Transverse colon (tissue), 4 donors: ENCODE data around the gene UBR7. TPM values are rescaled to one million over a fixed set of nuclear protein-coding genes. Genes with fewer than 3 reads are reported as not detected.

Source experiments
- DNase-seq: peaks from one replicate; pipeline ENCODE4 v3.0.0-alpha.2; 2019
- H3K27ac ChIP-seq, 4 donors: fragments of 200-600 bp; sonication (generic); 2 replicates each; pipeline ENCODE4 v1.5.1; 2016 to 2018; ENCODE audit warnings: inconsistent platforms in 4 of 4
- H3K27me3 ChIP-seq: fragments of 200-600 bp; sonication (generic); 2 replicates; pipeline ENCODE4 v1.5.1; 2017; ENCODE audit warnings: inconsistent platforms
- H3K36me3 ChIP-seq, 4 donors: fragments of 200-600 bp; sonication (generic); 2 replicates each; pipeline ENCODE4 v1.5.1; 2017 to 2019; ENCODE audit warnings: inconsistent platforms in 4 of 4
- H3K4me1 ChIP-seq, 4 donors: fragments of 200-600 bp; sonication (generic); 2 replicates each; pipeline ENCODE4 v1.5.1; 2017 to 2020; ENCODE audit warnings: inconsistent platforms in 4 of 4
- H3K4me3 ChIP-seq, 4 donors: fragments of 200-600 bp; sonication (generic); 1 replicate in 1 of 4; 2 replicates in 3 of 4; pipeline versions ENCODE4 v1.5.1 to v1.6.1; 2017 to 2019; ENCODE audit warnings: inconsistent platforms in 4 of 4
- H3K9me3 ChIP-seq, 2 donors: fragments of 200-600 bp; sonication (generic); 2 replicates each; pipeline ENCODE4 v1.5.1; 2017 to 2019; ENCODE audit warnings: inconsistent platforms in 2 of 2
- EP300 ChIP-seq: sonication (generic); formaldehyde crosslinking; IDR thresholded peaks from one replicate; pipeline ENCODE4 v1.6.1; 2017; ENCODE audit warnings: antibody characterized with exemption, low read depth
- POLR2A ChIP-seq: fragments of 450-650 bp; IDR thresholded peaks from one replicate; pipeline ENCODE4 v1.6.1; 2016; ENCODE audit warnings: antibody characterized with exemption, mild to moderate bottlenecking, moderate library complexity
- POLR2AphosphoS5 ChIP-seq, 3 donors: sonication (generic); formaldehyde crosslinking; IDR thresholded peaks; one replicate each; pipeline ENCODE4 v1.6.1; 2016; ENCODE audit warnings: antibody characterized with exemption in 3 of 3
- WGBS, 2 donors: methylation state at CpG; one replicate each; pipeline ENCODE4 v1.1.5; 2018; ENCODE audit warnings: low coverage in 1 of 2; 5-methylcytosine and 5-hydroxymethylcytosine counted together
- in situ Hi-C, 4 donors: fragments of 200-750 bp; cut with MboI; loops; one replicate each; pipeline versions ENCODE4 v1.15.0 to v1.15.1; 2017; ENCODE audit warnings: low sequenced_read_pairs in 3 of 4, low pct_ligation_motif_present in 1 of 4, low pct_unique_long_range_greater_than_20kb in 1 of 4
- intact Hi-C: fragments of 100-400 bp; cut with DNase I; formaldehyde crosslinking; loops from one replicate; pipeline ENCODE4 v1.15.1; 2023; ENCODE audit warnings: low total_unique reads
- total RNA-seq, 4 donors: library from RNA; depleted of rRNA; stranded (reverse); fragments of >200 nt; gene quantifications; one replicate each; pipeline ENCODE4 v1.1.0, GENCODE V29; 2016
- TF ChIP-seq, protein P1 (sequence below), 5 experiments: fragments of 200-600 bp in 3 of 5; fragments of 450-650 bp in 2 of 5; sonication (generic) in 3 of 5; IDR thresholded peaks; 1 replicate in 2 of 5; 2 replicates in 3 of 5; pipeline ENCODE4 v1.5.1; 2016 to 2017; ENCODE audit warnings: antibody characterized with exemption in 5 of 5, inconsistent platforms in 3 of 5, mild to moderate bottlenecking in 2 of 5, moderate library complexity in 1 of 5

UBR7 gene
- total RNA-seq, 4 donors from 2014 or later: 19.1 to 76.4 (median 23.8) TPM

DNA sequence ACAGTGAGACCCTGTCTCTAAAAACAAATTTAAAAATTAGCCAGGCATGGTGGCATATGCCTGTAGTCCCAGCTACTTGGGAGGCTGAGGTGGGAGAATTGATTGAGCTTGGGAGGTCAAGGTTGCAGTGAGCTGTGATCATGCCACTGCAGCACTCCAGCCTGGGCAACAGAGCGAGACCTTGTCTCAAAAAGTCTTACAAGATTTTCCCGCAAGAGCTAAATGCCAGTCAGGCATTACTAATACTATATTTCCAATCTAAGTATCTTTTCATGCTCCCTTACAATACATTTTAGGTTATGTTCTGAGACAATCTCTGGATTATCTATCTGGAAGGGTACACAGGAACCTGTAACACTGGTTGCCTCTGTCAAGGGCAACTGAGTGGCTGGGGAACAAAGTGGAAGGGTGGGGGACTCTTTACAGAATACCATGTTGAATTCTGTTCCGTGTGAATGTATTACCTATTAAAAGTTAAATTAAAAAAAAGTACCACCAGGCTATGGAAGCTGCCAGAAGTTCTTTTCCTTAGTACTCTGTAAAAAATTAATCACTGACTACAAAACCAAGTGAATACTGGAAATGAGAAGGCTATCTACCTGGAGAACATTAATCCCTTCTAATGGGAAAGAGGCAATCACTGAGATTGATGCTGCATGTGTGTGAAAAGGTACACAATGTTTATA, 69.1 kb downstream of the UBR7 start:
- no peak for DNase-seq
- Histone ChIP-seq H3K4me1 (no peaks in the 10 kb centered on the region), H3K9me3 (no peaks in the 10 kb centered on the region), H3K27me3 (no peaks in the 10 kb centered on the region), H3K4me3 (no peak overlapping the region), H3K27ac (no peak overlapping the region), H3K36me3 (no peaks in the 10 kb centered on the region)
- intact Hi-C loops (no loop called here), in situ Hi-C loops (no loop called here)
- 94 to 97% methylated on average over 2 to 3 of the region's 3 CpGs for WGBS, 2 donors
- TF ChIP-seq EP300 (no peak), POLR2AphosphoS5 (IDR thresholded peaks at IDR 0.05) (no peak), POLR2A (no peak)
- TF ChIP-seq, protein P1, sequence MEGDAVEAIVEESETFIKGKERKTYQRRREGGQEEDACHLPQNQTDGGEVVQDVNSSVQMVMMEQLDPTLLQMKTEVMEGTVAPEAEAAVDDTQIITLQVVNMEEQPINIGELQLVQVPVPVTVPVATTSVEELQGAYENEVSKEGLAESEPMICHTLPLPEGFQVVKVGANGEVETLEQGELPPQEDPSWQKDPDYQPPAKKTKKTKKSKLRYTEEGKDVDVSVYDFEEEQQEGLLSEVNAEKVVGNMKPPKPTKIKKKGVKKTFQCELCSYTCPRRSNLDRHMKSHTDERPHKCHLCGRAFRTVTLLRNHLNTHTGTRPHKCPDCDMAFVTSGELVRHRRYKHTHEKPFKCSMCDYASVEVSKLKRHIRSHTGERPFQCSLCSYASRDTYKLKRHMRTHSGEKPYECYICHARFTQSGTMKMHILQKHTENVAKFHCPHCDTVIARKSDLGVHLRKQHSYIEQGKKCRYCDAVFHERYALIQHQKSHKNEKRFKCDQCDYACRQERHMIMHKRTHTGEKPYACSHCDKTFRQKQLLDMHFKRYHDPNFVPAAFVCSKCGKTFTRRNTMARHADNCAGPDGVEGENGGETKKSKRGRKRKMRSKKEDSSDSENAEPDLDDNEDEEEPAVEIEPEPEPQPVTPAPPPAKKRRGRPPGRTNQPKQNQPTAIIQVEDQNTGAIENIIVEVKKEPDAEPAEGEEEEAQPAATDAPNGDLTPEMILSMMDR (IDR thresholded peaks at IDR 0.05): no peak

Other genes with a start within 250 kb of the UBR7 start
- 100 to 1,000 TPM in 3 of 4 donors, 10 to 100 TPM in 1; 64.8 to 235 (median 128) TPM for gene ITPK1, start 91.3 kb upstream of the UBR7 start, total RNA-seq
- gene MOAP1, start 22.4 kb upstream of the UBR7 start, total RNA-seq: 10 to 100 TPM in 2 of 4 donors, 1 to 10 TPM in 2; 2.2 to 28.1 (median 12.3) TPM
- gene LYSET, start 21.9 kb upstream of the UBR7 start, total RNA-seq: 10 to 100 TPM in 1 of 4 donors, 1 to 10 TPM in 2, not detected in 1; 3.7 to 21.7 (median 9.1) TPM
- 10 to 100 TPM in 2 of 4 donors, 1 to 10 TPM in 2; 4.5 to 29.4 (median 13.6) TPM for gene GON7, start 191 bp upstream of the UBR7 start, total RNA-seq
- 10 to 100 TPM; 37.4 to 53.1 (median 44.8) TPM for gene BTBD7, start 125.8 kb downstream of the UBR7 start, total RNA-seq
- not detected for gene COX8C, start 139.9 kb downstream of the UBR7 start, total RNA-seq
- gene UNC79, start 223.7 kb downstream of the UBR7 start, total RNA-seq: under 1 TPM in 2 of 4 donors, not detected in 2; 0.14 to 0.32 TPM